Endodermal cell (in vitro differentiated cells): ENCODE data around the gene NPAP1. TPM values are rescaled to one million over a fixed set of nuclear protein-coding genes. Genes with fewer than 3 reads are reported as not detected.

Experiments used
- DNase-seq: peaks from one replicate; pipeline ENCODE4 v3.0.0-alpha.2; 2017
- H3K27ac ChIP-seq: 2 replicates; pipeline ENCODE4 v1.5.1; 2013; ENCODE audit warnings: mild to moderate bottlenecking, low read depth, low read length, moderate library complexity
- H3K27me3 ChIP-seq: 2 replicates; pipeline ENCODE4 v1.6.1; 2013; ENCODE audit warnings: mild to moderate bottlenecking, low read length, moderate library complexity; ENCODE audit not compliant: insufficient read depth, control insufficient read depth, poor library complexity, severe bottlenecking
- H3K36me3 ChIP-seq: 2 replicates; pipeline ENCODE4 v1.7.0; 2013; ENCODE audit warnings: mild to moderate bottlenecking, low read length, moderate library complexity; ENCODE audit not compliant: control insufficient read depth, insufficient read depth
- H3K4me1 ChIP-seq: one replicate; pipeline ENCODE4 v1.7.0; 2013; ENCODE audit warnings: low read length; ENCODE audit not compliant: control insufficient read depth, insufficient read depth
- H3K4me3 ChIP-seq: 2 replicates; pipeline ENCODE4 v1.5.1; 2013; ENCODE audit warnings: mild to moderate bottlenecking, low read length, moderate library complexity
- H3K9ac ChIP-seq: 2 replicates; pipeline ENCODE4 v1.6.1; 2013; ENCODE audit warnings: mild to moderate bottlenecking, low read length, moderate library complexity; ENCODE audit not compliant: poor library complexity, severe bottlenecking; ENCODE audit errors: extremely low read depth
- H3K9me3 ChIP-seq: 2 replicates; pipeline ENCODE4 v1.6.1; 2013; ENCODE audit warnings: mild to moderate bottlenecking, low read length, moderate library complexity; ENCODE audit not compliant: control insufficient read depth
- H3K27ac Mint-ChIP-seq: 2 replicates; pipeline ENCODE4 v1.8.0; 2020; ENCODE audit warnings: mixed read lengths
- H3K27me3 Mint-ChIP-seq: 2 replicates; pipeline ENCODE4 v1.8.0; 2021; ENCODE audit warnings: mild to moderate bottlenecking, mixed read lengths; ENCODE audit not compliant: insufficient read depth
- H3K36me3 Mint-ChIP-seq: 2 replicates; pipeline ENCODE4 v1.8.0; 2020; ENCODE audit warnings: low read depth, mixed read lengths
- H3K4me1 Mint-ChIP-seq: 2 replicates; pipeline ENCODE4 v1.8.0; 2020; ENCODE audit warnings: mixed read lengths
- H3K4me3 Mint-ChIP-seq: 2 replicates; pipeline ENCODE4 v1.8.0; 2020; ENCODE audit warnings: mild to moderate bottlenecking, moderate library complexity, mixed read lengths
- H3K9me3 Mint-ChIP-seq: 2 replicates; pipeline ENCODE4 v1.8.0; 2020; ENCODE audit warnings: mild to moderate bottlenecking, mixed read lengths
- WGBS, 2 experiments: methylation state at CpG; one replicate each; pipeline versions ENCODE4 v1.1.5 to v1.1.7; 2013; ENCODE audit warnings: missing lambda C conversion rate in 2 of 2, mixed read lengths in 1 of 2; ENCODE audit not compliant: insufficient coverage in 1 of 2, insufficient read length in 1 of 2; 5-methylcytosine and 5-hydroxymethylcytosine counted together
- total RNA-seq, 2 donors: library from RNA; stranded (reverse); fragmentation: NEBNext Ultra II Directional in 1 of 2; extraction: Animal tissue kit (Norgen Biotek cat#: 25700) in 1 of 2; gene quantifications; 2 replicates in 1 of 2; 3 replicates in 1 of 2; pipeline ENCODE4 v1.2.1, GENCODE V29; 2021
- TF ChIP-seq, protein P1 (sequence below): fragments of 200-600 bp; sonication (generic); conservative IDR thresholded peaks from 2 replicates; pipeline ENCODE4 v1.5.0; 2021; ENCODE audit warnings: antibody characterized with exemption, mild to moderate bottlenecking

Gene NPAP1
- total RNA-seq, 2 donors from 2014 or later: 0.18 to 0.29 TPM

DNA sequence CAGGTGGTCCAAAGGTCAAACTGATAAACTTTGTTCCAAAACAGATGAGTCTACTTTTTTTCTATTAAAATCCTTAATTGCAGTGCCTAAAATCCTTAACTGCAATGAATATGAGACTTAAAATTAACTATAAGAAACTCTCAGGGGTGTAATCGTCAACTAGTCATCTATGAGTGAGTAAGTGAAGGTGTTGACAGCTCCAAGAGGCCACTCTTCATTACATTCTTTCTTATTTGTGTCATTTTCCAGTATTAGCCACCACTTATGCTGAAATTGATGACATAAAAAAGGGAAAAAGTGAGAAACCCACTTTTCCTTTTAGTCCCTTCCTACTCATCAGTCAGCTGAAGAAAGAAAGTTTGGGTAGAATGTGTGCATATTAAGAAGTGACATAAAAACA, 12.6 kb upstream of the NPAP1 start:
- H3K4me3 ChIP-seq: no peak overlapping the region
- Mint-ChIP-seq H3K4me1 (no peaks in the 10 kb centered on the region), H3K27ac (no peak overlapping the region), H3K9me3 (peaks cover 52% of the 10 kb centered on the region), H3K36me3 (no peaks in the 10 kb centered on the region), H3K4me3 (no peak overlapping the region), H3K27me3 (no peaks in the 10 kb centered on the region)
- H3K9ac ChIP-seq: no peak overlapping the region
- DNase-seq: no peak
- H3K27ac ChIP-seq: no peak overlapping the region
- no peaks in the 10 kb centered on the region for H3K27me3 ChIP-seq
- peaks cover 35% of the 10 kb centered on the region for H3K9me3 ChIP-seq
- no peaks in the 10 kb centered on the region for H3K4me1 ChIP-seq
- 80% methylated on average over 1 of the region's 1 CpG; no CpG with 5 or more reads in 1 of the 2 experiments for WGBS, 2 experiments
- no peaks in the 10 kb centered on the region for H3K36me3 ChIP-seq
- TF ChIP-seq, protein P1, sequence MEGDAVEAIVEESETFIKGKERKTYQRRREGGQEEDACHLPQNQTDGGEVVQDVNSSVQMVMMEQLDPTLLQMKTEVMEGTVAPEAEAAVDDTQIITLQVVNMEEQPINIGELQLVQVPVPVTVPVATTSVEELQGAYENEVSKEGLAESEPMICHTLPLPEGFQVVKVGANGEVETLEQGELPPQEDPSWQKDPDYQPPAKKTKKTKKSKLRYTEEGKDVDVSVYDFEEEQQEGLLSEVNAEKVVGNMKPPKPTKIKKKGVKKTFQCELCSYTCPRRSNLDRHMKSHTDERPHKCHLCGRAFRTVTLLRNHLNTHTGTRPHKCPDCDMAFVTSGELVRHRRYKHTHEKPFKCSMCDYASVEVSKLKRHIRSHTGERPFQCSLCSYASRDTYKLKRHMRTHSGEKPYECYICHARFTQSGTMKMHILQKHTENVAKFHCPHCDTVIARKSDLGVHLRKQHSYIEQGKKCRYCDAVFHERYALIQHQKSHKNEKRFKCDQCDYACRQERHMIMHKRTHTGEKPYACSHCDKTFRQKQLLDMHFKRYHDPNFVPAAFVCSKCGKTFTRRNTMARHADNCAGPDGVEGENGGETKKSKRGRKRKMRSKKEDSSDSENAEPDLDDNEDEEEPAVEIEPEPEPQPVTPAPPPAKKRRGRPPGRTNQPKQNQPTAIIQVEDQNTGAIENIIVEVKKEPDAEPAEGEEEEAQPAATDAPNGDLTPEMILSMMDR: no peak

DNA sequence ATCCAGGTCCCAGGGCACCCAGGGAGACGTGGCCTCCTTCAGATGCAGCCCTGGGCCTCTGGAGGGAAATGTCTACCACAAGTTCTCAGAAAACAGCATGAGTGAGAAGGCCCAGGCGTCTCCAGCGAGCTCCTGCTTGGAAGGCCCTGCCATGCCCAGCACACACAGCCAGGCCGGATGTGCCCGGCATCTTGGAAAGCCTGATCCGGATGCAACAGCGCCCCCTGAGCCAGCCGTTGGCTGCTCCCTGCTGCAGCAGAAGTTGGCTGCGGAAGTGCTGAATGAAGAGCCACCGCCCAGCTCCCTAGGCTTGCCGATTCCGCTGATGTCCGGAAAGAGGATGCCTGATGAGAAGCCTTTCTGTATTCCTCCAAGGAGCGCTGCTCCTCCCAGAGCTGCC, 856 bp downstream of the NPAP1 start:
- peak; percentile 86 for DNase-seq
- H3K9me3 ChIP-seq: peaks cover 15% of the 10 kb centered on the region
- Mint-ChIP-seq H3K27me3 (no peaks in the 10 kb centered on the region), H3K4me3 (no peak overlapping the region), H3K27ac (no peak overlapping the region), H3K4me1 (no peaks in the 10 kb centered on the region), H3K9me3 (peaks cover 66% of the 10 kb centered on the region), H3K36me3 (peaks cover 12% of the 10 kb centered on the region)
- TF ChIP-seq, protein P1: peak; percentile 68
- H3K9ac ChIP-seq: no peak overlapping the region
- H3K27ac ChIP-seq: no peak overlapping the region
- H3K4me3 ChIP-seq: no peak overlapping the region
- H3K36me3 ChIP-seq: peaks cover 3% of the 10 kb centered on the region
- no peaks in the 10 kb centered on the region for H3K4me1 ChIP-seq
- 89 to 90% methylated on average over 10 to 14 of the region's 14 CpGs for WGBS, 2 experiments
- no peaks in the 10 kb centered on the region for H3K27me3 ChIP-seq

DNA sequence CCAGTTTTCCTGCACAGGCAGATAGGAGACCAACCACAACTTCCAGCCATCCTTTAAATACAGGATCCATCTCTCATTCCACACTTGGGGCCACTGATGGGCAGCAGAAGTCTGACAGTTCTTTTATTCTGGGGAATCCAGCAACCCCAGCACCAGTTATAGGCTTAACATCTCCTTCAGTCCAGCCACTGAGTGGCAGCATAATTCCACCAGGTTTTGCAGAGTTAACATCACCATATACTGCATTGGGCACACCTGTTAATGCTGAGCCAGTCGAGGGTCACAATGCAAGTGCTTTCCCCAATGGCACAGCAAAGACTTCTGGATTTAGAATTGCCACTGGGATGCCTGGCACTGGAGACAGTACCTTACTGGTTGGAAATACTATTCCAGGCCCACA, 2.9 kb downstream of the NPAP1 start:
- H3K4me3 Mint-ChIP-seq: no peak overlapping the region
- Histone ChIP-seq H3K4me1 (no peaks in the 10 kb centered on the region), H3K36me3 (peaks cover 3% of the 10 kb centered on the region), H3K27ac (no peak overlapping the region), H3K9me3 (peaks cover 15% of the 10 kb centered on the region), H3K9ac (no peak overlapping the region), H3K27me3 (no peaks in the 10 kb centered on the region), H3K4me3 (no peak overlapping the region)
- H3K36me3 Mint-ChIP-seq: peaks cover 12% of the 10 kb centered on the region
- peak; percentile 46 for DNase-seq
- TF ChIP-seq, protein P1: peak; percentile 34
- no peaks in the 10 kb centered on the region for H3K27me3 Mint-ChIP-seq
- H3K9me3 Mint-ChIP-seq: peaks cover 68% of the 10 kb centered on the region
- H3K27ac Mint-ChIP-seq: no peak overlapping the region
- H3K4me1 Mint-ChIP-seq: no peaks in the 10 kb centered on the region
- WGBS, 2 experiments: 76 to 80% methylated on average over 1 of the region's 1 CpG
